Stimulated activated CD4-positive, alpha-beta T cell treated with anti-CD3 and anti-CD28 coated beads, Interleukin-2, amount 100 ng/mL, for 4 hours (primary cell): ENCODE results near the gene MTUS2.
"Not testable (repeated sequence)": the region's sequence is repeated elsewhere in the genome, so short reads cannot be mapped to it uniquely, and the experiment has no call there.

ENCODE experiments used
- DNase-seq: peaks from one replicate; pipeline ENCODE4 v3.0.0-alpha.2; 2020; ENCODE audit warnings: low read depth

The MTUS2 gene

DNA sequence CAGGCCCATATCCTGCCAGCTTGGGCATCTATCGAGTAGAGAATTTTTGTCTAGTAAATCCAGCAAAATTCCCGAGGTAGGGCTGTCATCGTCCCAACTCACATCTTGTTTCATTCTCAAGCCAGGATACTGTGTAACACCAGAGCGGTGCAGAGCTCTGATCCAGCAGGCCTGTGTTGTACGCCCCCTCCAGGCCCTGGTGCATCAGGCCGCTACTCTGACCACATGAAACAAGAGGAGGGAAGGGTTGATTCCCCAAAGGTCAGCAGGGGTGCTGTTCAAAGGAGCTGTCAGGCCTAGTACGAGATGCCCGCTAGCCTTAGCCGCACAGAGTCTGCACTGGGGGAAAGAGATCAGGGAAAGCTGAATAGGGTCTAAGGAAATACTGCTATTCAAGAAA, 499.3 kb downstream of the MTUS2 start:
- no peak for DNase-seq

DNA sequence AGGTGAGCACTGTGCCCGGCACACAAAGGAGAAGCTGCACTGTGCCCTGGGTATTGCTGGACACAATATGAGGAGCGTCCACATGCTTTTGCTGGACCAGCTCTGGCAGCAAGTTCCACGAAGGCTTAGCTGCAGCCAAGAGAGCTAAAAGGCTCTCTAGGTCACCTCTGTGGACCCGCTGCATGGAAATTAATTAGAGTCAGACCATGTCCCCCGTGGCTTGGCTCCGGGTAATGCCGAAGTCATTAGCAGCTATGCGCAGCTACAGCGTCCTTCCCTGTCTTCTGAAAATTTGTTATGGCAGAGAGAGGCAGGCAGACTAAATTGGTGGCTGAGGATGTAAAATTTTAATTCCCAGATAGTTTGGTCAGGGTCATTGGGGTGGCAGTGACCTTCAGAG, 503.8 kb downstream of the MTUS2 start:
- DNase-seq: no peak

DNA sequence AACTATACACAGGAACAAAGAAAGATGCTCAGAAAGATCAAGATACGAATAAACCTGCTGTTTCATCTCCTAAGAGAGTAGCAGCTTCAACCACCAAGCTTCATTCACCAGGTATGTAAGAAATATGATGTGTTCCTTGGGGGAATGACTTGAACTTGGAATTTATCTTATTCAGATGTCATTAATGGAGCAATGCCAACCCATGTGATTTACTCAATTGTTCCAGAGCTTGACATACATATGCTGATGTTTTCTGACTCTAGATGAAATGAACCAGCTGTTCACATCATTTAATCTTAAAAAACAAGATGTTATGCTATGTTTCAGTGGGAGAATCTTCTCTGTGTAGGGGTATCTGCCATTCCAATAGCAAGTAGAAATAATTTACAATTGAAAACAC, 504.5 kb downstream of the MTUS2 start:
- no peak for DNase-seq

DNA sequence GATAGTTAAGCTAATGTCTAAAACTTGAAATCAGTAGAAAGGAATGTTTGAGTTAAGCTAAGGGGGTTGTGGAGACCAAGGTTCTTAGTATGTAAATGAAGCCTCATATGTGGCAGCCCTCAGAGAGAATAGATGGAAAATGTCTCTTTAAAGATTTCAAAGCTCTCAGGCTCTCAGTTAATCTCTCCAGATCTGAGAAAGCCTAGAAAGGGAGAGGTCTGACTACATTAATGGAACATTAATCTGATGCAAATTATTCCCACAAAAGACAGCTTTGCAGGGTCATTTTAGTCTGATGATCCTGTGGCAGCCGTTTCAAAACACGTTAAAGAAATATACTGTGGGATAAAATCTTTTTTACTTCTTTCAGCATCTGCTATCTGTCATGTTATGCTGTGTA, 508.4 kb downstream of the MTUS2 start:
- DNase-seq: no peak

DNA sequence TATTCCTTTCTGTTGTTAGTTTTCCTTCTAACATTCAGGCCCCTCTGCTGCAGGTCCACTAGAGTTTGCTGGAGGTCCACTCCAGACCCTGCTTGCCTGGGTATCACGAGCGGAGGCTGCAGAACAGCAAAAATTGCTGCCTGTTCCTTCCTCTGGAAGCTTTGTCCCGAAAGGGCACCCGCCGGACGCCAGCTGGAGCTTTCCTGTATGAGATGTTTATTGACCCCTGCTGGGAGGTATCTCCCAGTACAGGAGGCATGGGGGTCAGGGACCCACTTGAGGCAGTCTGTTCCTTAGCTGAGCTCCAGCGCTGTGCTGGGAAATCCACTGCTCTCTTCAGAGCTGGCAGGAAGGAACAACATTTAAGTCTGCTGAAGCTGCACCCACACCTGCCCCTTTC, 516.2 kb downstream of the MTUS2 start:
- DNase-seq: no peak

DNA sequence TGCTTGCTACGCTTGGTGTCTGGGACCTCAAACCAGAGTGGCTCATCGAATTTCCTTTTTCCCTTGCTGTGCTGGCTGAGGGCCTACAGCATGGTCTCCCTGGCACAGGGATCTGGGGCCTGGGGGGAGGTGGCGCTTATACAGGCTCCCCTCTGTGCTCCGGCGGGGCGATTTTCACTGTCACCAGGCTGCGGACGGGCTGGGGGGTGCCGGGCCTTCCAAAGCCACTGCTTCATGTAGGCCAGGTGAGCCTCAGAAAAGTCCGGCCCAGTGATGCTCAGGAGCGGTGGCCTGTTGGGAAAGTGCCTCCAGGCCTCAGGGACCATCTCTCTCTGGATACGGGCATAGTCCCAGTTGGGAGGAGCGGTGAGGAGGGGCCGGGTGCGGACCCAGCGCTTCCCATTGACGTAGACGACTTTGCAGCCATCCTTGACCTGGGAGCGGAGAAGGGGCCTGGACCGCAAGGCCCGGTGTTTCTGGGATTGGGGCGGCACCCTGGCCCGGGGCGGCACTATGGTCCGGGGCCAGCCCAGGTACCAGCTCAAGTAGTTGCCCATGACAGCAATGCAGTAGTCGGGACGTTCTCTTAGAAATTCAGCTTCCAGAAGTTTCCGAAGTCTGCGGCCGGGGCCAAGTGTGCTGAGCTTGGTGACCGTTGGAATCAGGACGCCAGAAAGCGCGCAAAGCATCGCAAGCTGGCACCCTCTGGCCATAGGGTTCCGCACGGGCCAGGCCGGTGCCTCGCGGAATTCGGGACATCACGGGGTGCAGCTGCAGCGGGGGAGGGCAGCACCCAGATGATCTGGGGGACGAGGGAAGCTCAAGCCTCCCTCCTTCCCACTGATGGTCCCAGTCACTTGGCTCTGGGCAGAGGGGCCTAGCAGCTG, 519.5 kb downstream of the MTUS2 start:
- no peak for DNase-seq

DNA sequence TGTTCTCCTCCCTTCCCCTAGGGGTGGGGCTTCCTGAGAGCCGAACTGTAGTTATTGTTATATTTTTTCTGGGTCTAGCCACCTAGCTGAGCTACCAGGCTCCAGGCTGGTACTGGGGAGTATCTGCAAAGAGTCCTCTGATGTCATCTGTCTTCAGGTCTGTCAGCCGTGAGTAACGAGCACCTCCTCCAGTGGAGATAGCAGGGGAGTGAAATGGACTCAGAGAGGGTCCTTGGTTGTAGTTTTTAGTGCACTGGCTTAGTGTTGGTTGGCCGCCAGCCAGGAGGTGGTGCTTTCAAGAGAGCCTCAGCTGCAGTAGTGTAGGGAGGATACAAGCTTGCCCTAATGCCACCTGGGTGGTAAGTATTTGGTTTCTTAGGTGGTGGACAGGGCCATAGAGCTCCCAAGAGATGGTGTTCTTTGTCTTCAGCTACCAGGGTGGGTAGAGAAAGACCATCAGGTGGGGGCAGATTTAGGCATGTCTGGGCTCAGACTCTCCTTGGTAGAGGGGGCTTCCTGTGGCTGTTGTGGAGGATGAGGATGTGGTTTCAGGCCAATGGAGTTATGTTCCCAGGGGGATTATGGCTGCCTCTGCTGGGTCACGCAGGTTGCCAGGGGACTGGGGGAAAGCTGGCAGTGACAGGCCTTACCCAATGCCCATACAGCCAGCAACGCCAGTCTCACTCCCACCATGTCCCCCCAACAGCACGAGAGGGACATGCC, 525.9 kb downstream of the MTUS2 start:
- DNase-seq: not testable (repeated sequence)

DNA sequence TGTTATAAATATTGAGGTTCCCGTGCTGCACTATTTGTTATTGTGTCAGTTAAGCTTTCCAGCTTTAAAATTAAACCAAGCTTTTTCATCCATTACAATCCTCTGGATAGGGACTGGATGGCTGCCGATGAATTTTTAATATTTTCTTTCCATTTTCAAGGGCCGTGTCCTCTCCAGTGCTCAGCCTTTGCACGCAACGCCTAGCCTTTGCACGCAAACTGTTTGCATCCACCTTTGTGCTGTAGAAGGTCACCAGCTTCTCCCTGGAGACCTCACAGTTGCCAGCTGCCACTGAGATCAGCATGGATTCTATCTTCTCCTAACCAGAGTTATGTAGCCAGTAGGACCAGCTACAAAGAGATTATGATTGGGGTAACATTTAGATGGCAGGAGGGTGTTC, 534.9 kb downstream of the MTUS2 start:
- DNase-seq: no peak

DNA sequence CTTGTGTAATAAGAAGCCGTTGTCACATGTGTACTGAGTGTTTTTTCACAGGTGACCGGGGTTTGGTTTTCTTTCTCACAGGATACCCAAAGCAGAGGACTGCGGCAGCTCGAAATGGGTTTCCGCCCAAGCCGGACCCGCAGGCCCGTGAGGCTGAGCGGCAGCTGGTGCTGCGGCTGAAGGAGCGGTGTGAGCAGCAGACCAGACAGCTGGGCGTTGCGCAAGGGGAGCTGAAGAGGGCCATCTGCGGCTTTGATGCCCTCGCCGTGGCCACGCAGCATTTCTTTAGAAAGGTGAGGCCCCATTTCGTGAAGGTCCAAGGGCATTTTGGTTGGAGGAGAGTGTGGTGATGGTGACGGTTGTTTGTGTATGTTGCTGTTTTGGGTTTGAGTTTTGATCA, 539.0 kb downstream of the MTUS2 start:
- DNase-seq: no peak

DNA sequence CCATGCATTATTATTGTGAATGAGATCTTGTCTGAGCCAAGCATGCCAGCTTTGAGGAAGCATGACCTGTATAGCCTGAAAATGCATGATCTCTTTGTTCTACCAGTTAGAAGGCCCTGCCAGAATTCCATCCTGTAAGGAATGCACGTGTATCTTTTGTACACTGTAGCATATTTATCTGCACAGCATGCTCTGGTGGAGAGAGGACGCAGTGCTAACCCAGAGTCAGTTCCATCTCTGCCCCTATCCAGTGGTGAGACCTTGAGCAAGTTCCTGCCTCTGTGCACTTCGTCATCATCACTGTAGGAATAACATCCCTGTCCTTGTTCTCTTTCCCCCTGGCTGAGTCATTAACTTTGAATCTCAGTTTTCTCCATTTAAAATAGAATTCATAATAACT, 541.6 kb downstream of the MTUS2 start:
- DNase-seq: no peak

DNA sequence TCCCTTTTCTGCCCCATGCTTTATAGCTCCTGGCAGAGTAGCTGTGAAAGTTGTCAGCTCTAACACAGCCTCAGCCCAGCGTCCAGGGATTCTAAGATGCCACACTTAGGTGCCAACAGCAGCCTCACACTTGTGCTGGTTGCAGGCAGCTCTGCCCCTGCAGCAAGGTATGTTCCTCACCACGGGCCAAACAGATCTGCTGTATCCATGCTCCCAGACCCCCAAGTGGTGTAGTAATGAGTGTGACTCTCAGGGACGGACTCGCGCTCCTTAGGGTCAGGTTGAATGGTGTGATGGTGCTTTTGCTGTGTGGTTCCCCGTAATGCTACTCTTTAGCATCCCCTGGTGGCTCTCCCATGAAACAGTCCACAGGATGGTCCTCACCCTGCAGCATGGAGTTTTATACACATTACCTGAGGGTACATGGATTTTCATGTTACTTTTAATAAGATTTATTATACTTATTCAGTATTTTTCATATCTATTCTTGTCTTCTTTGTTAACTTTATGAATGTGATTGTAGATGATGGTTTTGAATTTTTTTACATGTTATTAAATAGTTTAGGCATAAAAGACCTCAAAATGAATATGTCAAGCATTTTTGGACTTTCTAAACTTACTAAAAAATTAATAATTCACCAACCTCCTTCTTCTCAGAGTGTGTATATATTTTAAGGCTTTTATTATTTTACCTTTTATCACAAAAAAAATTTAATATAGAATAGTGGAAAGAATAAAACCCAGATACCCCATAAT, 542.9 kb downstream of the MTUS2 start:
- no peak for DNase-seq

DNA sequence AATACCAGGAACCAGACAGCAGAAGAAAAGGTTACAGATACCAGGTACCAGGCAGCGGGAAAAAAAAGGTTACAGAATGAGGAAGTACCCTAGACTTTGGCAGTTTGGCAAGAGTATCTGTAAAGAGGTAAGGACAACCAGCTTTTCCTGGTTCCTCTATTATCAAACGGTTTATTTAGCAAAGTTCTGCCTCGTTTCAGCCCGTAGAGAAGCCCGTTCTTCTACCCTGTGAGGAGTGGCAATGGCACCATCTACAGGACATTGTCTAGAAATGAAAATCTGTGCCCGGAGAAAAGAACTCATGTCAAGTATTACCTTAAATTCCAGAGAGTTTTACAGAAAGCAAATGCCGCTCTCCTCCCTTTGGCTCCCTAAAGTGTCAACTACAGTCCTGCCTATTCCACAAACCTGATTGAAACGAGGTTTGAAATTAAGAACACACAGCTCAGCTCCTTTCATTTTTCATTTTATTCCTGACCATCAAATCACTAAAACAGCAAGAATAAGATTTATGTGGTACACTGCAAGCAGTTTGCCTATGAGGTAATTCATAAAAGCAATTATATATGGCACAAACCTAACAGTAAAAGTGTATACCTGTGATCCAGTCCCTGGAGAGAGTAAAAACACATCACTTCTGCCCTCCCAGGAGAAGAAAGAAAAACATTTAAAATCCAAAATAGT, 549.1 kb downstream of the MTUS2 start:
- no peak for DNase-seq

DNA sequence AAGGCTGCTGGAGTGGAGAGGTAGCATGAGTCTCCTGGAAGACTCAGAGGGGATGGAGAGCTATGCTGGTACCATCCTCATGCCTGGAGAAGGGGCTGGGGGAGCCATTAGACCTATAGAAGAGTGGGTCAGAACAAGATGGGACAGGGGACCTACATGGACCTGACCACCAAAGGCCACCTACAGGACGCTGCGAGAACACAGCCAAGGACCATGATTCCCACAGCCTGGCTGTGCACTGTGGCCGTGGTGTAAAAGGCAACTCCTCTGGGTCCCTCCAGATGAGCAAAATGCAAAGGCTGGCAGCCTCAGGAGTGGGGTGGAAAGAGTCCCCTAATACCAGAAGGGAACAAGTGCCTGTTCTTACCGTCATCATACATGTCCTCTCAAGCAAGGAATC, 559.1 kb downstream of the MTUS2 start:
- no peak for DNase-seq

DNA sequence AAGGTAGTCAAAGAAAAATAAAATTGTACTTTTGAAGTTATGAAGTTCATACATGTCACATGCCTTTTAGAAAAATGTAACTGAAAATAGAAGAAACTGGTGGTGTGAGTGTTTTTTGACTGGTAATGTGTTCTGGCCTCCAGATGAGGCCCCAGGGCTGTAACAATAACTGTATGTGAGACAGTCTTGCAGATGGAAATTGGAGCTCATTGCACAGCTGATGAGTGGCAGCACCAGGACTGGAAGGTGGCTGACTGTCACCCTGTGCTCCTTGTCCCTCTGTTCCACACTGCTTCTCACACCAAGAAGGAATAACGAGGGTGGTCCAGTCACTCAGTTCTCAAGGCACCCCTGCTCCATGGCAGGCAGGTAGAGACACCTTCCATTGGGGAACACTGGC, 559.7 kb downstream of the MTUS2 start:
- DNase-seq: no peak

DNA sequence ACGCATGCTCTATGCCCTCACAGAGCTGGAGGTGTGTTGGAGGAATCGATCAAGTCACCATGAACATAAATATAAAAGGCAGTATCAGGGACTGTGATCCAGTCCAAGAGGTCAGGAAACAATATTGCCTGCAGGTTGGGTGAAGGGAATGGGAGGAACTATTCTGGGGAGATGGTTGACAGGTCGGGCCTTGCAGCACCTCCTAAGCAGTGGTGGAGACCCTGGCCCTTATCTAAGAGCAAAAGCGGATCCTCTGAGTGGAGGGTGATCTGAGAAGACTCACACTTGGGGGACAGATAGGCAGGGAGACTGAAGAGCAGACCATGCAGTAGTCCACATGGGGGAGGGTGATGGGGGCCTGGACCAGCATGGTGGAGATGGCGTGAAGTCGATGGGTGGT, 561.9 kb downstream of the MTUS2 start:
- no peak for DNase-seq

DNA sequence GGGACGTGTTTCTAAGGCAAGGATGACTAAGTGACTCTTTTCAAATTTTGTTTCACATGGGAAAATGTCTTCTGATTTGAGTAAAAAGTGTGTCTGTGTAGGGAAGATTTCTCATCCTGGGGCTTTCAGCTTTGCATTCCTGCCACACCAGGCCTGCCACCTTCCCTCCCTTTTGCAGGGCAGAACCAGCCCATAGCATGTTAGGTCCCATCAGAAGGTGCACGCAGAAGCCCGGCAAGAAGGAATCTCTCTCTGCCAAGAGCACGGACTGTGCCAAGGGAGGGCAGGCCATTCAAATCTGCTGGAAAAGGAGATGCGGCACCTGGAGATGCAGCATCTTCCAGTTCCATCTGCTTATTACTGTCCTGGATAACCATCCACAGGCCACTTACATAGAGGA, 563.3 kb downstream of the MTUS2 start:
- DNase-seq: no peak

DNA sequence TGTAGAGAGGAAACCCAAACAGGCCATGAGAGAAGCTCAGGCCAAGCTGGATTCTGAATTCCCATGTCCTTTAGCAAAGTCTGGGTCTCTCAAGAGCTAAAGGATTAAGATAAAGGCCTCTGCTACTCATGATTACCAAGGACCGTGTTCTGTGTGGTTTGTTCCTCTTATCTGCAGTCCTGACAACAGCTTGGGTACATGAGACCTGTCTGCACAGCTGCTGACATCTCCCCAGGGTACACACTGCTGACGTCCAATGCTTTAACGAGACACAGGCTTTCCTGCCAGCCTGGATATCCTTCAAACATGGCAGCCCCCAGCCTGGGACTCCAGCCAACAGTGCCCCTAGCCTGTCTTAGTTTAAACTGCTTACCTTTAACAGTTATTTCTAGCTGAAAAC, 564.3 kb downstream of the MTUS2 start:
- DNase-seq: no peak

DNA sequence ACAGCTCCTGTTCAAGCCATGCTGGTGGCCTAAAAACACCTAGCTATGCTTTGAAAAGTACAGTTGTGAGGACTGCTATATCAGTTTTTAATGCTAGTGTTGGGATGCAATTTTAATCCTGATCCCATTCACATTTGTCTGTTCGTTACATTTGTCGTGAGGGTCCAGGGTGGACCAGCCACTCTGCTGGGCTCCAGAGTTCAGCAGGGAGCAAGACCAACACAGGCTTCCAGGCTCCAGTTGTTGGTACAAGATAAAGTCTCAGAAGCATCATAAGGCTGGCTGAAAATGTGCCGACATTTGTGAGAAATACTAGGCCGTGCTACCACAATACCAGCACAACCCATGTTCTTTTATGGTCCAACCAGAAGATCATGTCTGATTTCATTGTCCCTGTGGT, 564.7 kb downstream of the MTUS2 start:
- DNase-seq: no peak

DNA sequence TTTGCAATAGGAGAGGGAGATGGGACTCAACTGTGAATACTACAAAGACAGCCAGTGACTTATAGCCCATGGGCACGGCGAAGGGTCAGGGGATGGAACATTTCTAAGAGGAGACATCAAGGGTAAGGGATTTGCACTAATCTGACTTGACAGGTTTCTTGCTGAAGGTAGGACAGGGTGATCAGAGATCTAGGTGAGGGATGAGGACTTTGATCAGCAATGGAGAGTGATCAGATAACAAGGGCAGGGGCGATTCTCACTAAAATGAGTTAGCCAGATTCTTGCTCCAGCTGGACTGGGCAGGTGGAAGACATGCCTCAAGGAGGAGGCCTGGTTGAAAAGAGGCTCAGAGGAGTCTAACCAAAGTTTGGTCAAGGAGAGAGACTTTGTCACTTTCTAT, 566.1 kb downstream of the MTUS2 start:
- no peak for DNase-seq

DNA sequence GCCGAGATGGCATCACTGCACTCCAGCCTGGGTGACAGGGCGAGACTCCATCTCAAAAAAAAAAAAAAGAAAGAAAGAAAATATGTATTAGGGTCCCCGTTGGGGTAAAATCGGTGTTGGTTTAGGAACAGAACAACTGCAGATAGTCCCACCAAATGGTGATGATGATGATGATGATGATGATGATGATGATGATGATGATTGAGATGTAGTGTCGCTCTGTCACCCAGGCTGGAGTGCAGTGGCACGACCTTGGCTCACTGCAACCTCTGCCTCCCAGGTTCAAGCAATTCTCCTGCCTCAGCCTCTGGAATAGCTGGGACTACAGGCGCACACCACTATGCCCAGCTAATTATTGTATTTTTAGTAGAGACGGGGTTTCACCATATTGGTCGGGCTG, 570.5 kb downstream of the MTUS2 start:
- not testable (repeated sequence) for DNase-seq

DNA sequence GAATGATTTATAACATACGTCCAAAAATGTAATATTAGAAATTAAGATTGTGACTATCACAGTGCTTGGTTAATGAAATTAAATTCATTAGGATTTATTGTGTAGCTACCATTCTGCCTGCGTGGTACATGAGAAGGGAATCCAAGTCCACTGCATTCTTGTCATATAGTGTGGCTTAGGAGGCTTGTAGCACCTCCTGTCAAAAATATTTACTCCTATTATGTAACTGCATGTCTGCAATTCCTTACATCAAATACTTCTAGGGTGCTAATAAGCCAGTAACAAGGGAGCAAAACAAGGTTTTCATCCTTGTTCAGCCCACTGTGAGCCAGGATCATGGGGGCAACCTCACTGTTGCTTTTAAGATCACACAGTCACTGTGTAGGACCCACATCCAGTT, 576.3 kb downstream of the MTUS2 start:
- DNase-seq: no peak

DNA sequence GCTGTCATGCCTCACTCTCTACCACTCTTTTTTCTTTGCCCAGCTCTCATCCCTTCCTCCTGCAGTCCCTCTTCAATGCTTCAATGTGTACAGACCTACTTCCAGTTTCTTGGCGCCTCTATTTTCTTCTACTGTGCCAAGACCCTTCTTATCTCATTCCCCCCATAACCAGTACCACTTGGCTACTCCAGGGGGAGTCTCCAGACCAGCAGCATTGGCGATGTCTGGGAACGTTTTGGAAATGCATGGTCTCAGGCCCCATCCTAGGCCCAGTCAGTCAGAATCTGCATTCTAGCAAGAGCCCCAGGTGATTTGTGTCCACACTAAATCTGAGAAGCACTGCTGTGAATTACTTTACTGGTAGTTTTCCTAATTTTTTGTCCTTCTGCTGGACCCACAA, 577.1 kb downstream of the MTUS2 start:
- DNase-seq: no peak
